ENCODE data around the gene ARMC5.

GRCh38 chr16:31474773-31475738, 15.8 kb downstream of the ARMC5 start:
- no peak for TF ChIP-seq POLR2AphosphoS5 (IDR thresholded peaks at IDR 0.05)
- no peak for TF ChIP-seq CTCF (IDR thresholded peaks at IDR 0.05)
